ENCODE results near the gene TAF1A.

The TAF1A gene

GRCh38 chr1:222596696-222597095 lies 7.0 kb upstream of the TAF1A start:
- DNase-seq (ENCODE audit: low read depth): no peak

GRCh38 chr1:222594789-222595188 lies 5.1 kb upstream of the TAF1A start:
- DNase-seq (ENCODE audit: low read depth): no peak

- no peak for DNase-seq (ENCODE audit: low read depth)
These were observed 2.4 kb upstream of the TAF1A start for GRCh38 chr1:222592171-222592570.

GRCh38 chr1:222588135-222588534 lies 1.6 kb downstream of the TAF1A start:
- no peak for DNase-seq (ENCODE audit: low read depth)

GRCh38 chr1:222586842-222587241 lies 2.9 kb downstream of the TAF1A start:
- no peak for DNase-seq (ENCODE audit: low read depth)

GRCh38 chr1:222583079-222583478 lies 6.7 kb downstream of the TAF1A start:
- no peak for DNase-seq (ENCODE audit: low read depth)

GRCh38 chr1:222582099-222582774 lies 7.5 kb downstream of the TAF1A start:
- no peak for DNase-seq (ENCODE audit: low read depth)

GRCh38 chr1:222579316-222579715 lies 10.4 kb downstream of the TAF1A start:
- DNase-seq (ENCODE audit: low read depth): no peak

GRCh38 chr1:222570837-222571236 lies 18.9 kb downstream of the TAF1A start:
- no peak for DNase-seq (ENCODE audit: low read depth)

- DNase-seq (ENCODE audit: low read depth): no peak
These were observed 28.1 kb downstream of the TAF1A start for GRCh38 chr1:222561656-222562055.

GRCh38 chr1:222557574-222557973 lies 32.2 kb downstream of the TAF1A start:
- DNase-seq (ENCODE audit: low read depth): no peak

- no peak for DNase-seq (ENCODE audit: low read depth)
These were observed 32.6 kb downstream of the TAF1A start for GRCh38 chr1:222557148-222557547.

GRCh38 chr1:222555992-222556615 lies 33.6 kb downstream of the TAF1A start:
- DNase-seq (ENCODE audit: low read depth): no peak

GRCh38 chr1:222554177-222554576 lies 35.6 kb downstream of the TAF1A start:
- DNase-seq (ENCODE audit: low read depth): no peak

GRCh38 chr1:222552882-222553281 lies 36.9 kb downstream of the TAF1A start:
- no peak for DNase-seq (ENCODE audit: low read depth)

- no peak for DNase-seq (ENCODE audit: low read depth)
These were observed 41.6 kb downstream of the TAF1A start, which contains the start of gene HHIPL2 for GRCh38 chr1:222547944-222548671. HHIPL2 (minus strand) TSS chr1:222548104; CDS start chr1:222548044, 60 bp downstream.

- no peak for DNase-seq (ENCODE audit: low read depth)
These were observed 42.5 kb downstream of the TAF1A start for GRCh38 chr1:222547260-222547614.

- DNase-seq (ENCODE audit: low read depth): no peak
These were observed 43.0 kb downstream of the TAF1A start for GRCh38 chr1:222546548-222547259.

GRCh38 chr1:222546091-222546490 lies 43.6 kb downstream of the TAF1A start:
- DNase-seq (ENCODE audit: low read depth): no peak

GRCh38 chr1:222543817-222544216 lies 45.9 kb downstream of the TAF1A start:
- no peak for DNase-seq (ENCODE audit: low read depth)

GRCh38 chr1:222540598-222540995 lies 49.1 kb downstream of the TAF1A start:
- DNase-seq (ENCODE audit: low read depth): no peak

GRCh38 chr1:222539951-222540597 lies 49.7 kb downstream of the TAF1A start:
- DNase-seq (ENCODE audit: low read depth): no peak

All from stimulated activated CD8-positive, alpha-beta memory T cell treated with anti-CD3 and anti-CD28 coated beads, Interleukin-7, amount 100 ng/mL, for 24 hours (primary cell).